Stimulated activated naive CD4-positive, alpha-beta T cell treated with Interleukin-2 at 50 U/mL for 16 hours (primary cell): ENCODE results near the gene MT2A.
A peak's percentile ranks its signal among the peaks of the same experiment; 100 is the strongest.
"Not testable (repeated sequence)": the region's sequence is repeated elsewhere in the genome, so short reads cannot be mapped to it uniquely, and the experiment has no call there.

Experiments
- DNase-seq: peaks from one replicate; lab custom pipeline; 2025; lab: John Stamatoyannopoulos, UW

The MT2A gene

GRCh38 chr16:56608043-56608875, at the start of gene MT2A:
TSS of gene MT2A (plus strand) at chr16:56608584. CDS start at chr16:56608656, 72 bp downstream.
- DNase-seq = peak; percentile 88

- no peak for DNase-seq
Measured at GRCh38 chr16:56559109-56559508, 49.3 kb upstream of the MT2A start.

- DNase-seq = no peak
Measured at GRCh38 chr16:56560447-56560846, 47.9 kb upstream of the MT2A start.

- no peak for DNase-seq
Measured at GRCh38 chr16:56561126-56561525, 47.3 kb upstream of the MT2A start.

GRCh38 chr16:56564793-56565477, 43.4 kb upstream of the MT2A start, which contains the start of gene MT4:
TSS of gene MT4 (plus strand) at chr16:56565073. CDS start at chr16:56565129, 56 bp downstream.
- no peak for DNase-seq

- DNase-seq = no peak
Measured at GRCh38 chr16:56569971-56570370, 38.4 kb upstream of the MT2A start.

- DNase-seq = no peak
Measured at GRCh38 chr16:56571525-56571924, 36.9 kb upstream of the MT2A start.

- DNase-seq = no peak
Measured at GRCh38 chr16:56574625-56575024, 33.8 kb upstream of the MT2A start.

GRCh38 chr16:56576585-56577299, 31.6 kb upstream of the MT2A start:
- DNase-seq = peak; percentile 80

- no peak for DNase-seq
Measured at GRCh38 chr16:56577300-56577625, 31.1 kb upstream of the MT2A start.

GRCh38 chr16:56580391-56581048, 27.9 kb upstream of the MT2A start:
- no peak for DNase-seq

- DNase-seq = not testable (repeated sequence)
Measured at GRCh38 chr16:56582911-56583310, 25.5 kb upstream of the MT2A start.

- DNase-seq = no peak
Measured at GRCh38 chr16:56583351-56584168, 24.8 kb upstream of the MT2A start.

- no peak for DNase-seq
Measured at GRCh38 chr16:56584276-56584675, 24.1 kb upstream of the MT2A start.

GRCh38 chr16:56588781-56589140, 19.6 kb upstream of the MT2A start:
- DNase-seq = no peak

- no peak for DNase-seq
Measured at GRCh38 chr16:56589141-56590039, 19.0 kb upstream of the MT2A start, which contains the start of gene MT3. TSS of gene MT3 (plus strand) at chr16:56589528. CDS start at chr16:56589591, 63 bp downstream.

- no peak for DNase-seq
Measured at GRCh38 chr16:56591377-56592060, 16.9 kb upstream of the MT2A start.

GRCh38 chr16:56593573-56594291, 14.7 kb upstream of the MT2A start:
- DNase-seq = no peak

- no peak for DNase-seq
Measured at GRCh38 chr16:56594292-56594619, 14.1 kb upstream of the MT2A start.
